Omental fat pad (tissue), 4 donors: ENCODE measurements around the gene ZMAT2. TPM values are rescaled to one million over a fixed set of nuclear protein-coding genes. Genes with fewer than 3 reads are reported as not detected.
"Not testable (repeated sequence)": the region's sequence is repeated elsewhere in the genome, so short reads cannot be mapped to it uniquely, and the experiment has no call there.

ENCODE experiments used
- ATAC-seq: fragments of 150-250 bp; one replicate; pipeline ENCODE4 v1.9.1; 2016; ENCODE audit warnings: mild to moderate bottlenecking, moderate library complexity; ENCODE audit not compliant: low FRiP score
- DNase-seq: peaks from one replicate; pipeline ENCODE4 v3.0.0-alpha.2; 2019; ENCODE audit warnings: low spot score
- CTCF ChIP-seq, 3 donors: fragments of 450-650 bp; IDR thresholded peaks; one replicate each; pipeline ENCODE4 v1.5.1; 2016 to 2017; ENCODE audit warnings: antibody characterized with exemption in 3 of 3, mild to moderate bottlenecking in 3 of 3, moderate library complexity in 2 of 3
- total RNA-seq, 4 donors: library from RNA; depleted of rRNA; stranded (reverse); fragments of >200 nt; gene quantifications; one replicate each; pipeline ENCODE4 v1.1.0, GENCODE V29; 2016

ZMAT2 gene
- total RNA-seq, 4 donors from 2014 or later = 38.3 to 49.6 (median 47.0) TPM

DNA sequence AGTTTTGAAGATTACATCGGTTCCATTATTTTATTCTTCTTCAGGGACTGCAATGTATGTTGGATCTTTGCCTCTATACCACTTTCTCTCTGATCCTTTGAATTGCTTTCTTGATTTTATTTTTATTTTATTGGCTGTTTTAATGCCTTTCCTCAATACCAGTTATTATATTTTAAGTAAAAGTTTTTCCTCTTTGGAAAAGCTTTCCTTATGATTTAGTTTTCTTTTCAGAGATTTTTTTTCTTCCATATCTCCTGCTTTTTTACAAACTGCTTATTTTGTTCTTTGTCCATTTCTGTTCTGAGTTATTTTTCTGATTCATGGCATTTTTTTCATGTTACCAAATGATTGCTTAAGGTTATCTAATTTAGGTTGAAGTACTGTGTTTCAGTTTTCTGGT, 11.5 kb downstream of the ZMAT2 start:
- ATAC-seq (no peak), DNase-seq (no peak)
- TF ChIP-seq CTCF (IDR thresholded peaks at IDR 0.05) = no peak

GRCh38 chr5:140713562-140714094, 13.4 kb downstream of the ZMAT2 start:
- TF ChIP-seq CTCF (IDR thresholded peaks at IDR 0.05) = no peak
- DNase-seq (no peak), ATAC-seq (no peak)

- ATAC-seq, DNase-seq: not testable (repeated sequence)
Measured at GRCh38 chr5:140716238-140716637, 16.0 kb downstream of the ZMAT2 start.

DNA sequence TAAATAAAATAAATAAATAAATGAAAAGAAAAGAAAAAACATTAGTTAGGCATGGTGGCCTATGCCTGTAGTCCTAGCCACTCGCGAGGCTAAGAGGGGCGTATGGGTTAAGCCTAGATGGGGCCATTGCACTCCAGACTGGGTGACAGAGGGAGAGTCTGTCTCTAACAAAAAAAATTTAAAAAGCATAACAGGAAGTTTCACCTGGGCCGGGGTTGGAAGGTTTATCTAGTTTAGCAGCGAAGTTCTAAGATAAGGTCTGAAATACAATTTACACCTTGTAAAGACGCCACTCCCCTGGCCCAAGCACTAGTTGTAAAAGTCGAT, 18.0 kb downstream of the ZMAT2 start:
- DNase-seq = no peak
- no peak for TF ChIP-seq CTCF (IDR thresholded peaks at IDR 0.05)
- ATAC-seq = no peak

- ATAC-seq, DNase-seq: not testable (repeated sequence)
Measured at GRCh38 chr5:140720738-140721137, 20.5 kb downstream of the ZMAT2 start.

DNA sequence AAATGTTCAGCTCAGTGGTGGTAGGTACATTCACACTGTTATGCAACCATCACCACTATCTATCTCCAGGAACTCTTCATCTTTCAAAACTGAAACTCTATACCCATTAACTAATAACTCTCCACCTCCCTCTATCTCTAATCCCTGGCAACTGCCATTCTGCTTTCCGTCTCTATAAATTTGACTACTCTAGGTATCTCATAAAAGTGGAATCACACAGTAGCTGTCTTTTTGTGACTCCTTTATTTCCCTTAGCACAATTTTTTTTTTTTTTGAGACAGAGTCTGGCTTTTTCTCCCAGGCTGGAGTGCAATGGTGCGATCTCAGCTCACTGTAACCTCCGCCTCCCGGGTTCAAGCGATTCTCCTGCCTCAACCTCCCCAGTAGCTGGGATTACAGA, 21.1 kb downstream of the ZMAT2 start:
- DNase-seq, ATAC-seq: not testable (repeated sequence)

DNA sequence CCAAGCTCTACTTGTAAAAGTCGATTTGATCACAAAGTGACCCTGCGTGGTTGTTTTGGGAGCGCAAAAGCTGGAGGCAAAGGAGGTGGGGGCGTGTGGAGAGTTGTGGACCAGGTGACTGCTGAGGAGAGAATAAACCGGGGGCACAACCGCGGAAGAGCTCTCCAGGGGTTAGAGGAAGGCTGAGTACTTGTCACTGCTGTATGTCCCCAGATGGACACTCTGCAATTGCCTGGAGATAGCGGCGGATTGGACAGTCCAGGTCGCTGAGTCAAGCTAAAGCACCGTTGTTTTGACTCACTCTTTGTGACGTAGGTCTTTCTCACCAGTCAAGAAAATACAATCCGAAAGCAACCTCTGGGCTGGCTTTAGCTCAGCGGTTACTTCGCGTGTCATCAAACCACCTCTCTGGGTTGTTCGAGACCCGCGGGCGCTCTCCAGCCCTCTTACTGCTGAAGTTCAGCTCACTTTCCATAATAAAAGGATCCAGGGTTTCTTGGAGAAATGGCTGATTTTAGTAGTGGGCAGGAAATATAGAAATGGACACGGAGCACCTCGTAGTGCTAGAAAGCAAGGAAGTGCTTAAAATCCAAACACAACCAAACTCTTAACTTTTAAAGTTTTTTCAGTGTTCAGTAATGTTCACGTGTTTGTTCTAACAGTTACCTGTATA, 25.7 kb downstream of the ZMAT2 start:
- ATAC-seq = peak; percentile 81
- no peak for DNase-seq
- TF ChIP-seq CTCF (IDR thresholded peaks at IDR 0.05) = no peak

DNA sequence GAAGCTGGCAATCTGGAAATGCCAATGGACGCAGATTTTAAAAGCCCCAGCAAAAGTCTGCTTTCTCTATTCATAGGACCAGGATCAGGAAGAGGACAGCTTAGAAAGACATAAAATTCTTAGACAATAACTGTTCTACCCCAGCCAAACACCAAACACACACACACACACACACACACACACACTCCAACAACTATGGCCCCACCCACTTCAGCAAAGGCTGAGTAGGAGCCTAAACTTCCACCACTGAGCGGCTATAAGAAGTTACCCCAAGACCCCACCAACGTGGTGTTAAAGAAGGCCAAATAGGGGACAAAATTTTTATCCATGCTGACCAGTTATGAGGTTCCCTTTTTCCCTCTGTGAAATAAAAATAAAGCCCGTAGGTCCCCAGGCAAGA, 32.9 kb downstream of the ZMAT2 start:
- TF ChIP-seq CTCF (IDR thresholded peaks at IDR 0.05) = no peak
- no peak for DNase-seq
- ATAC-seq = no peak

DNA sequence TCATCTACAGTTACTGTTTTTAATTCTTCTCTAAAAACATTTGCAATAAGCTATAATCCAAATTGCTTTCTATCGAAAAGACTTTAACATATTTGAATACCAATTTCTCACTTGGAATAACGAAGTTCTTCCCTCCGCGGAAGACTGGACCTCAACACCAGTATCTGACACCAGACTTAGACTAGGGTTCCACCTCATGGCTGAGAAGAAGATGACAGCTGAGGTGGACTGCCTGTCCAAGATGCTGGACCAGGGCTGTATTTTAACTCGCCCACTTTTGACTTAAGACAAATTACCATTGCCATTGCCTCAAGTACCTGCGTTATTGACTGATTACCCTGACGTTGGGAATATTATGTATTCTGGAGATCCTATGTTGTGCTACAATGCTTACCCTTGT, 34.1 kb downstream of the ZMAT2 start:
- no peak for TF ChIP-seq CTCF (IDR thresholded peaks at IDR 0.05)
- DNase-seq (no peak), ATAC-seq (no peak)
